Measurements from ENCODE around the gene ITGB1BP1. TPM values are rescaled to one million over a fixed set of nuclear protein-coding genes. Genes with fewer than 3 reads are reported as not detected.
"Not testable (repeated sequence)": the region's sequence is repeated elsewhere in the genome, so short reads cannot be mapped to it uniquely, and the experiment has no call there.

ITGB1BP1 gene
- total RNA-seq, 1 donor from 2014 or later = 97.3 TPM

GRCh38 chr2:9398881-9399780, 24.2 kb downstream of the ITGB1BP1 start:
- Mint-ChIP-seq H3K4me3 (ENCODE audit: unreplicated experiment) (no peak overlapping the region), H3K36me3 (ENCODE audit: low read depth, unreplicated experiment) (peaks cover 12% of the 10 kb centered on the region), H3K27ac (ENCODE audit: unreplicated experiment) (no peak overlapping the region), H3K27me3 (ENCODE audit: unreplicated experiment) (peaks cover 7% of the 10 kb centered on the region), H3K9me3 (ENCODE audit: unreplicated experiment) (no peaks in the 10 kb centered on the region), H3K4me1 (ENCODE audit: unreplicated experiment) (peaks cover 16% of the 10 kb centered on the region)
- TF ChIP-seq CTCF (IDR thresholded peaks at IDR 0.05; ENCODE audit: unreplicated experiment) = no peak
- no peak for DNase-seq (ENCODE audit: low spot score)

GRCh38 chr2:9398251-9398650, 25.1 kb downstream of the ITGB1BP1 start:
- H3K9me3 Mint-ChIP-seq (ENCODE audit: unreplicated experiment); H3K27ac Mint-ChIP-seq (ENCODE audit: unreplicated experiment); H3K27me3 Mint-ChIP-seq (ENCODE audit: unreplicated experiment); H3K4me3 Mint-ChIP-seq (ENCODE audit: unreplicated experiment); DNase-seq (ENCODE audit: low spot score): not testable (repeated sequence)
- Mint-ChIP-seq H3K36me3 (ENCODE audit: low read depth, unreplicated experiment) (peaks cover 12% of the 10 kb centered on the region), H3K4me1 (ENCODE audit: unreplicated experiment) (peaks cover 20% of the 10 kb centered on the region)

- peaks cover 7% of the 10 kb centered on the region for H3K27me3 Mint-ChIP-seq (ENCODE audit: unreplicated experiment)
- H3K27ac Mint-ChIP-seq (ENCODE audit: unreplicated experiment) = no peak overlapping the region
- peak overlapping the region; percentile 23 for H3K4me3 Mint-ChIP-seq (ENCODE audit: unreplicated experiment)
- no peak for TF ChIP-seq CTCF (IDR thresholded peaks at IDR 0.05; ENCODE audit: unreplicated experiment)
- peaks cover 9% of the 10 kb centered on the region for H3K36me3 Mint-ChIP-seq (ENCODE audit: low read depth, unreplicated experiment)
- DNase-seq (ENCODE audit: low spot score) = no peak
- H3K4me1 Mint-ChIP-seq (ENCODE audit: unreplicated experiment) = peaks cover 28% of the 10 kb centered on the region
- H3K9me3 Mint-ChIP-seq (ENCODE audit: unreplicated experiment) = no peaks in the 10 kb centered on the region
These were observed 26.1 kb downstream of the ITGB1BP1 start for GRCh38 chr2:9397201-9397600.

GRCh38 chr2:9394816-9395215, 28.5 kb downstream of the ITGB1BP1 start:
- Mint-ChIP-seq H3K36me3 (ENCODE audit: low read depth, unreplicated experiment) (peaks cover 22% of the 10 kb centered on the region), H3K27me3 (ENCODE audit: unreplicated experiment) (peaks cover 11% of the 10 kb centered on the region), H3K4me1 (ENCODE audit: unreplicated experiment) (peaks cover 37% of the 10 kb centered on the region), H3K9me3 (ENCODE audit: unreplicated experiment) (no peaks in the 10 kb centered on the region), H3K27ac (ENCODE audit: unreplicated experiment) (no peak overlapping the region), H3K4me3 (ENCODE audit: unreplicated experiment) (no peak overlapping the region)
- TF ChIP-seq CTCF (IDR thresholded peaks at IDR 0.05; ENCODE audit: unreplicated experiment) = no peak
- DNase-seq (ENCODE audit: low spot score) = no peak

GRCh38 chr2:9392898-9393765, 30.2 kb downstream of the ITGB1BP1 start:
- Mint-ChIP-seq H3K9me3 (ENCODE audit: unreplicated experiment) (no peaks in the 10 kb centered on the region), H3K4me3 (ENCODE audit: unreplicated experiment) (no peak overlapping the region), H3K27ac (ENCODE audit: unreplicated experiment) (peak overlapping the region; percentile 24), H3K36me3 (ENCODE audit: low read depth, unreplicated experiment) (peaks cover 30% of the 10 kb centered on the region), H3K4me1 (ENCODE audit: unreplicated experiment) (peaks cover 25% of the 10 kb centered on the region), H3K27me3 (ENCODE audit: unreplicated experiment) (peaks cover 8% of the 10 kb centered on the region)
- DNase-seq (ENCODE audit: low spot score) = peak; percentile 35
- TF ChIP-seq CTCF (IDR thresholded peaks at IDR 0.05; ENCODE audit: unreplicated experiment) = no peak
